Pancreas (tissue), 10 donors: ENCODE measurements around the gene CHPF2. TPM values are rescaled to one million over a fixed set of nuclear protein-coding genes. Genes with fewer than 3 reads are reported as not detected.

Experiments
- ATAC-seq, 4 donors: fragments of 200-7000 bp; cut with Tn5 transposase; one replicate each; pipeline versions ENCODE4 v1.8.0 to v1.9.1; 2020; ENCODE audit warnings: mild to moderate bottlenecking in 4 of 4, moderate library complexity in 4 of 4
- DNase-seq, 6 donors: peaks; one replicate each; pipeline ENCODE4 v3.0.0-alpha.2; 2020
- FAIRE-seq: peaks from 2 replicates; lab custom pipeline; 2012; peaks lifted over from hg19 to GRCh38; lab: Jason Lieb, UNC
- H3K27ac ChIP-seq, 4 donors: fragments of 200-600 bp; sonication (generic); 1 replicate in 3 of 4; 2 replicates in 1 of 4; pipeline versions ENCODE4 v1.5.0 to v1.8.0; 2020
- H3K27me3 ChIP-seq, 4 donors: fragments of 200-600 bp; one replicate each; pipeline ENCODE4 v1.8.0; 2021
- H3K36me3 ChIP-seq, 3 donors: fragments of 200-600 bp; sonication (generic) in 1 of 3; one replicate each; pipeline versions ENCODE4 v1.5.0 to v1.8.0; 2020 to 2021
- H3K4me1 ChIP-seq, 3 donors: fragments of 200-600 bp; one replicate each; pipeline ENCODE4 v1.8.0; 2021
- H3K4me3 ChIP-seq, 4 donors: fragments of 200-600 bp; sonication (generic) in 2 of 4; one replicate each; pipeline versions ENCODE4 v1.5.0 to v1.8.0; 2020 to 2021
- H3K9me3 ChIP-seq, 4 donors: fragments of 200-600 bp; one replicate each; pipeline ENCODE4 v1.8.0; 2021
- CTCF ChIP-seq, 4 donors: fragments of 200-600 bp; sonication (generic) in 3 of 4; IDR thresholded peaks; one replicate each; pipeline versions ENCODE4 v1.5.0 to v1.8.0; 2021; ENCODE audit warnings: antibody characterized with exemption in 4 of 4
- WGBS, 2 donors: extraction: QIAGEN DNeasy Blood & Tissue Kit; methylation state at CpG; one replicate each; pipeline ENCODE4 v1.1.7; 2013; 5-methylcytosine and 5-hydroxymethylcytosine counted together
- intact Hi-C, 3 donors: fragments of 100-400 bp; cut with DNase I; formaldehyde crosslinking; loops; one replicate each; pipeline versions ENCODE4 v1.11.1 to v1.14.2; 2022
- polyA plus RNA-seq, 2 donors: library from polyadenylated mRNA; stranded (reverse); fragments of 200-250 nt; gene quantifications; one replicate each; pipeline ENCODE4 v1.2.3, GENCODE V29; 2013
- total RNA-seq, 6 donors: library from RNA; stranded (reverse); fragmentation: NEBNext Ultra II Directional in 4 of 6; extraction: Animal tissue kit (Norgen Biotek cat#: 25700) in 4 of 6; gene quantifications; one replicate each; pipeline versions ENCODE4 v1.2.1 to v1.2.4, GENCODE V29; 2021 to 2023
- donor health status: healthy with polysubstance abuse.
- donor health status: DM: no; HTN: no; CAD: no; lungs with moderate emphysema.
- donor health status: DM: no; HTN: no; CAD: no.
- donor health status: control.
- donor health status: control.
- donor health status: Bipolar disorder and iron deficiency.
- donor health status: DM: yes; HTN: yes; CAD: no.
- donor health status: DM: no; HTN: no; CAD: no.
- donor health status: DM: no; HTN: no; CAD: no.
- donor health status: DM: yes; HTN: yes; CAD: no.

CHPF2 gene
- total and polyA plus RNA-seq, 8 donors = 12.8 to 38.6 (median 21.7) TPM

GRCh38 chr7:151235091-151235787 is 3.0 kb downstream of the CHPF2 start:
- DNase-seq (peak in 1 of 6 donors; percentile 70), FAIRE-seq (no peak), ATAC-seq (no peak)
- peaks cover 0 to 25% (median 4%) of the 10 kb centered on the region in 3 donors for H3K36me3 ChIP-seq
- no peak for TF ChIP-seq CTCF (IDR thresholded peaks at IDR 0.05)
- 87 to 90% methylated on average over 27 to 28 of the region's 28 CpGs for WGBS, 2 donors
- peaks cover 5 to 14% (median 7%) of the 10 kb centered on the region in 3 donors for H3K4me1 ChIP-seq
- intact Hi-C loops = no loop called here
- no peaks in the 10 kb centered on the region for H3K9me3 ChIP-seq
- no peak overlapping the region for H3K4me3 ChIP-seq
- H3K27me3 ChIP-seq = no peaks in the 10 kb centered on the region
- no peak overlapping the region for H3K27ac ChIP-seq

GRCh38 chr7:151236406-151236805 is 4.1 kb downstream of the CHPF2 start:
- Histone ChIP-seq H3K9me3 (no peaks in the 10 kb centered on the region), H3K4me3 (no peak overlapping the region), H3K36me3 (peaks cover 0 to 25% (median 4%) of the 10 kb centered on the region in 3 donors), H3K4me1 (peaks cover 5 to 14% (median 7%) of the 10 kb centered on the region in 3 donors), H3K27ac (no peak overlapping the region), H3K27me3 (no peaks in the 10 kb centered on the region)
- no peak for ATAC-seq
- DNase-seq = no peak
- FAIRE-seq = no peak
- TF ChIP-seq CTCF (IDR thresholded peaks at IDR 0.05) = no peak
- intact Hi-C loops = no loop called here
- 89 to 91% methylated on average over 13 of the region's 13 CpGs for WGBS, 2 donors

- FAIRE-seq = no peak
- no peaks in the 10 kb centered on the region for H3K9me3 ChIP-seq
- DNase-seq = peak in 1 of 6 donors; percentile 58
- peaks cover 0 to 25% (median 4%) of the 10 kb centered on the region in 3 donors for H3K36me3 ChIP-seq
- no peak overlapping the region for H3K4me3 ChIP-seq
- H3K4me1 ChIP-seq = peaks cover 5 to 11% (median 7%) of the 10 kb centered on the region in 3 donors
- intact Hi-C loops = no loop called here
- WGBS, 2 donors = 88 to 90% methylated on average over 44 of the region's 44 CpGs
- no peak for ATAC-seq
- no peak for TF ChIP-seq CTCF (IDR thresholded peaks at IDR 0.05)
- no peak overlapping the region for H3K27ac ChIP-seq
- no peaks in the 10 kb centered on the region for H3K27me3 ChIP-seq
Measured at GRCh38 chr7:151237244-151238189, 5.2 kb downstream of the CHPF2 start.

- Histone ChIP-seq H3K27ac (no peak overlapping the region), H3K27me3 (no peaks in the 10 kb centered on the region), H3K4me3 (no peak overlapping the region), H3K9me3 (no peaks in the 10 kb centered on the region), H3K36me3 (peaks cover 0 to 25% (median 4%) of the 10 kb centered on the region in 3 donors), H3K4me1 (peaks cover 5 to 10% (median 7%) of the 10 kb centered on the region in 3 donors)
- TF ChIP-seq CTCF (IDR thresholded peaks at IDR 0.05) = no peak
- intact Hi-C loops = no loop called here
- 78 to 86% methylated on average over 15 to 17 of the region's 17 CpGs for WGBS, 2 donors
- no peak for ATAC-seq
- DNase-seq = peak in 1 of 6 donors; percentile 69
- no peak for FAIRE-seq
Measured at GRCh38 chr7:151238190-151238810, 6.0 kb downstream of the CHPF2 start.
